Measurements from ENCODE around the gene SNRNP200.

Gene SNRNP200

DNA sequence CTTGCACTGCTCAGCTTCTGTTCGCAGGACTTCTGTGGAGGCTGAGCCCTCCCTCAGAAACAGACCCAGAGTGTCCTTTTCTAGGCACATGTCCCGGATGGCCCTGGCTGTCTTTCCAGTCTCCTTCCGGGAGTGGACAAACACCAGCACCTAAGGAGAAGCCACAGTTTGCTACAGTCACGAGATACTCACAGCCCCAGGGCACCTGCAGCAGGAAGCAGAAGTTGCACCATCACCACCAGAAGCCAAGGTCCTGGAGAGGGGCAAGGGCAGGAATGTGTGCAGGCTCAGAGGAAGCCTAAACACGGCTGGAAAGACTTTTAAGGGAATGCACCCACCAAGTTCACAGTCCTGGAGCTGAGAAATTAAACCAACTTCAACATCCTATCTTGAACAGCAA, 13.6 kb downstream of the SNRNP200 start:
- H3K4me3 ChIP-seq (ENCODE audit: control insufficient read depth, low read depth, low read length), result no peak overlapping the region
- DNase-seq (ENCODE audit: low read depth), result no peak
- TF ChIP-seq CTCF (conservative IDR thresholded peaks at IDR 0.05; ENCODE audit: control insufficient read depth, insufficient read depth, low read depth, low read length), result no peak

- TF ChIP-seq CTCF (conservative IDR thresholded peaks at IDR 0.05; ENCODE audit: control insufficient read depth, insufficient read depth, low read depth, low read length), result no peak
Observed at GRCh38 chr2:96287273-96287856, 18.0 kb downstream of the SNRNP200 start.

DNA sequence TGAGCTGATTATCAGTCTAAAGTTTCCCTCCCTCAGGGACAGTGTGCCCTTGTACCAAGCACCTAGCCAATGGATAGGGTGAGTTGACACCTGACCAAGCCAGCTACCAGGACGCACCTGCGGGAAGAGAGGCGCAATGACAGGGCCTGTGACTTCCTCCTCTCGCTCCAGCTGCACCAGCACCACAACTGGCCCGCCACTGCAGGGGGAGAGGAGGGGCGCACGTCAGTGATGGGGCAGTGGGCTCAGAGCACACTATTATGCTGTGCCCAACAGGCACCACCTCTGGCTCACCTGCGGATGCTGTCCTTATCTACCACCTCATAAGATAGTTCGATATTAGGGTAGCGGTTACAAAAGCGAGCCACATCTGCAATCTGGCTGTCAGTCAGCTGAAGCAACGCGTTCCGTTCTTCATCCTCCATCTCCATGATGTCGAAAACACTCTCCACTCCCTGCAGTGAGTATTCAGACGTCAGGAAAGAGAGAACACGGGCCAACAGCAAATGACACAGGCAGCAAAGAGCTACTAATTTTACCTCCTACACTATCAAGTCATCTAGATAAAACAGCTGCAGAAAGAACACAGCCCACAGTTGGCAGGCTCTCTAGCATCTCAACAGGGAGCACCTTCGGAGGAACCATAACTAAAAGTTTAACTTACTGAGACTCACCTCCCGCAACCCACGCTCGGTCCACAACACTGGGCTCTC, 28.4 kb downstream of the SNRNP200 start:
- H3K4me3 ChIP-seq (ENCODE audit: control insufficient read depth, low read depth, low read length), result no peak overlapping the region
- no peak for TF ChIP-seq CTCF (conservative IDR thresholded peaks at IDR 0.05; ENCODE audit: control insufficient read depth, insufficient read depth, low read depth, low read length)

More at GRCh38 chr2:96287273-96287856, 18.0 kb downstream of the SNRNP200 start:
- DNase-seq (ENCODE audit: low read depth), result no peak
- H3K4me3 ChIP-seq (ENCODE audit: control insufficient read depth, low read depth, low read length), result no peak overlapping the region

DNA sequence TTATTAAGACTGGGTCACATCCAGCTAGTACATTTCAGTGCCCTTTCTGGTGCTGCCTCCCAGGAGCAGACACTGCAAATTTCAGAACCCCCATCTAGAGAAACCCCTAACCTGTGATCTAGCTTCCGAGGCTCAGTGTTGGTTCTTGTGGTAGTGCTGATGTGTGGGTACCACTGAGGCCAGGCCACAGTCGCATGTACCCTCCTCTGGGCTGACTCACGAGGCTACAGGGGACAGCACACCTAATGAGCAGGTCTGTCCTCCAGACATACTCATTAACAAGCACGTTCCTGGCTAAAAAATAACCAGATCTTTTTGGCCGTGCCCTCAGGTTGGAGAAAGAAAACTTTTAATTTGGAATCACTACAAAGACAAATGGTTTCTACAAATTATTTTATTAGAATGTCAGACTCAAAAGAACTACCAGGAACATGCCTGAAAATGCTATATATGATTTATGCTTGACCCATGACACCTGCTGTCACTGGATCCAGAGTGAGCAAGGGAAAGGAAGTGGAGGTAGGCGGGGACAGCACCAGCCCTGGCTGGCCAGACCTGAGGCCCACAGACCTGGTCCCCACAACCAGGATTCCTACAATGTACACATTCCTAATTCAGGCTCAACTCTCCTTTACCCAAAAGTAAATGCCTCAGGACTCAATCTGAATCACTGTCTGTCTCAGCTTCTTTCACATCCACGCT, 30.8 kb downstream of the SNRNP200 start:
- H3K4me3 ChIP-seq (ENCODE audit: control insufficient read depth, low read depth, low read length), result no peak overlapping the region
- DNase-seq (ENCODE audit: low read depth), result no peak
- no peak for TF ChIP-seq CTCF (conservative IDR thresholded peaks at IDR 0.05; ENCODE audit: control insufficient read depth, insufficient read depth, low read depth, low read length)

More for the DNA sequence above, 28.4 kb downstream of the SNRNP200 start:
- no peak for DNase-seq (ENCODE audit: low read depth)

- no peak overlapping the region for H3K4me3 ChIP-seq (ENCODE audit: control insufficient read depth, low read depth, low read length)
- TF ChIP-seq CTCF (conservative IDR thresholded peaks at IDR 0.05; ENCODE audit: control insufficient read depth, insufficient read depth, low read depth, low read length), result no peak
- DNase-seq (ENCODE audit: low read depth), result no peak
Observed at GRCh38 chr2:96273763-96274162, 31.6 kb downstream of the SNRNP200 start.

GRCh38 chr2:96271995-96272394, 33.4 kb downstream of the SNRNP200 start:
- H3K4me3 ChIP-seq (ENCODE audit: control insufficient read depth, low read depth, low read length), result no peak overlapping the region
- TF ChIP-seq CTCF (conservative IDR thresholded peaks at IDR 0.05; ENCODE audit: control insufficient read depth, insufficient read depth, low read depth, low read length), result no peak

More at GRCh38 chr2:96271995-96272394, 33.4 kb downstream of the SNRNP200 start:
- no peak for DNase-seq (ENCODE audit: low read depth)
